B cell (primary cell): ENCODE data around the gene C1orf122. TPM values are rescaled to one million over a fixed set of nuclear protein-coding genes. Genes with fewer than 3 reads are reported as not detected.

Experiments
- ATAC-seq: fragments of 200-7000 bp; cut with Tn5 transposase; one replicate; pipeline ENCODE4 v1.10.0; 2021; ENCODE audit warnings: low read depth, mild to moderate bottlenecking, moderate number of reproducible peaks, moderate library complexity
- CTCF ChIA-PET: fragments of 350-600 bp; sonication (Branson Sonifier 250); formaldehyde crosslinking; loops from one replicate; lab custom pipeline; 2021; ENCODE audit warnings: antibody characterized with exemption, inconsistent platforms; lab: Charles Lee
- POLR2A ChIA-PET: fragments of 350-600 bp; sonication (Branson Sonifier 250); formaldehyde crosslinking; loops from one replicate; lab custom pipeline; 2021; ENCODE audit warnings: antibody characterized with exemption; lab: Charles Lee
- DNase-seq: peaks from one replicate; pipeline ENCODE4 v3.0.0; 2013
- H2AFZ ChIP-seq: 2 replicates; pipeline ENCODE4 v1.6.1; 2012; ENCODE audit warnings: mild to moderate bottlenecking, low read depth, low read length; ENCODE audit not compliant: insufficient read depth, poor library complexity, severe bottlenecking
- H3K27ac ChIP-seq, 2 donors: 1 replicate in 1 of 2; 2 replicates in 1 of 2; pipeline ENCODE4 v1.5.1; 2012 to 2013; ENCODE audit warnings: low read length in 2 of 2, mild to moderate bottlenecking in 2 of 2, moderate library complexity in 1 of 2
- H3K27me3 ChIP-seq, 4 experiments: fragments of 200-600 bp in 1 of 4; sonication (generic) in 1 of 4; replicated peaks in 1 of 4; 1 replicate in 2 of 4; 2 replicates in 2 of 4; pipeline versions ENCODE4 v1.6.1 to v1.7.0; 2013 to 2016; ENCODE audit warnings: low read length in 3 of 4, mild to moderate bottlenecking in 2 of 4, mixed read lengths in 1 of 4, moderate library complexity in 1 of 4; ENCODE audit not compliant: insufficient read depth in 4 of 4, control insufficient read depth in 3 of 4; ENCODE audit errors: control extremely low read depth in 1 of 4
- H3K36me3 ChIP-seq, 2 experiments: replicated peaks in 1 of 2; 1 replicate in 1 of 2; 2 replicates in 1 of 2; pipeline versions ENCODE4 v1.6.1 to v1.7.1; 2013; ENCODE audit warnings: low read length in 1 of 2; ENCODE audit not compliant: insufficient read depth in 2 of 2, control insufficient read depth in 1 of 2; ENCODE audit errors: control extremely low read depth in 1 of 2, extremely low read depth in 1 of 2
- H3K4me1 ChIP-seq, 2 donors: fragments of 200-600 bp in 1 of 2; sonication (generic) in 1 of 2; 1 replicate in 1 of 2; 2 replicates in 1 of 2; pipeline versions ENCODE4 v1.5.1 to v1.6.1; 2013 to 2017; ENCODE audit warnings: low read length in 2 of 2; ENCODE audit not compliant: control insufficient read depth in 2 of 2, insufficient read depth in 2 of 2
- H3K4me2 ChIP-seq: replicated peaks from 2 replicates; pipeline ENCODE3; 2012; ENCODE audit warnings: mild to moderate bottlenecking, low read depth, low read length; ENCODE audit not compliant: poor library complexity, severe bottlenecking
- H3K4me3 ChIP-seq, 5 experiments: fragments of 200-600 bp in 1 of 5; sonication (generic) in 1 of 5; 1 replicate in 3 of 5; 2 replicates in 2 of 5; pipeline versions ENCODE4 v1.5.1 to v1.7.0; 2011 to 2016; ENCODE audit warnings: low read length in 4 of 5, mild to moderate bottlenecking in 4 of 5, low read depth in 2 of 5, control low read depth in 1 of 5, moderate library complexity in 1 of 5; ENCODE audit not compliant: insufficient read depth in 1 of 5; ENCODE audit errors: control extremely low read depth in 1 of 5, extremely low read depth in 1 of 5
- H3K79me2 ChIP-seq: fragments of 200-600 bp; sonication (generic); one replicate; pipeline ENCODE4 v1.6.0; 2016; ENCODE audit warnings: low read length; ENCODE audit not compliant: control insufficient read depth, insufficient read depth
- H3K9ac ChIP-seq: fragments of 200-600 bp; sonication (generic); 2 replicates; pipeline ENCODE4 v1.6.1; 2017; ENCODE audit warnings: mild to moderate bottlenecking, low read length, moderate library complexity
- H3K9me3 ChIP-seq, 3 donors: one replicate each; pipeline versions ENCODE4 v1.6.1 to v1.7.1; 2013; ENCODE audit warnings: low read length in 2 of 3; ENCODE audit not compliant: control insufficient read depth in 2 of 3, insufficient read depth in 1 of 3; ENCODE audit errors: control extremely low read depth in 1 of 3
- H4K20me1 ChIP-seq: 2 replicates; pipeline ENCODE4 v1.6.0; 2012; ENCODE audit warnings: mild to moderate bottlenecking, low read length; ENCODE audit not compliant: insufficient read depth, control insufficient read depth, poor library complexity, severe bottlenecking
- H3K27ac Mint-ChIP-seq: one replicate; pipeline ENCODE4 v1.8.0; 2021; ENCODE audit warnings: mixed read lengths
- H3K27me3 Mint-ChIP-seq: one replicate; pipeline ENCODE4 v1.8.0; 2021; ENCODE audit warnings: mixed read lengths
- H3K4me1 Mint-ChIP-seq: one replicate; pipeline ENCODE4 v1.8.0; 2021; ENCODE audit warnings: mixed read lengths
- H3K4me3 Mint-ChIP-seq: one replicate; pipeline ENCODE4 v1.8.0; 2021; ENCODE audit warnings: mixed read lengths
- H3K9me3 Mint-ChIP-seq: one replicate; pipeline ENCODE4 v1.8.0; 2022; ENCODE audit warnings: mixed read lengths; ENCODE audit not compliant: insufficient read depth
- CTCF ChIP-seq: fragments of 200-600 bp; IDR thresholded peaks from one replicate; pipeline ENCODE4 v1.8.0; 2022; ENCODE audit warnings: antibody characterized with exemption, mild to moderate bottlenecking
- EZH2 ChIP-seq: IDR thresholded peaks from 2 replicates; pipeline ENCODE4 v1.6.1; 2012; ENCODE audit warnings: borderline replicate concordance, low read depth, mild to moderate bottlenecking, moderate library complexity, low read length; ENCODE audit not compliant: insufficient read depth, poor library complexity, severe bottlenecking
- WGBS: methylation state at CpG from one replicate; pipeline ENCODE4 v1.1.5; 2013; ENCODE audit warnings: missing lambda C conversion rate; ENCODE audit not compliant: insufficient coverage; 5-methylcytosine and 5-hydroxymethylcytosine counted together
- intact Hi-C: fragments of 100-400 bp; cut with micrococcal nuclease; formaldehyde crosslinking; loops from one replicate; pipeline ENCODE4 v1.10.0; 2022
- polyA plus RNA-seq: library from polyadenylated mRNA; depleted of rRNA; stranded (reverse); fragments of >200 nt; gene quantifications from 2 replicates; pipeline ENCODE4 v1.2.3, GENCODE V29; 2012
- total RNA-seq, 2 donors: library from RNA; stranded (reverse); fragments of 120-200 nt in 1 of 2; gene quantifications; 1 replicate in 1 of 2; 2 replicates in 1 of 2; pipeline versions ENCODE4 v1.2.3 to v1.2.4, GENCODE V29; 2013 to 2022

The C1orf122 gene
- total and polyA plus RNA-seq, 2 donors (not counting 1 experiment from before 2014, with no cell fraction given) = 15.7 to 16.9 TPM

- DNase-seq = no peak
- H3K27ac Mint-ChIP-seq = no peak overlapping the region
Observed at GRCh38 chr1:37854406-37854805, 46.8 kb downstream of the C1orf122 start.

More at GRCh38 chr1:37854406-37854805, 46.8 kb downstream of the C1orf122 start:
- Histone ChIP-seq H3K27me3 (no peaks in the 10 kb centered on the region), H3K9me3 (no peaks in the 10 kb centered on the region), H3K4me2 (no peak overlapping the region), H3K4me3 (no peak overlapping the region), H3K4me1 (peaks cover 32 to 45% of the 10 kb centered on the region in 2 donors), H3K79me2 (peaks cover 84% of the 10 kb centered on the region), H2AFZ (no peak overlapping the region), H4K20me1 (no peaks in the 10 kb centered on the region), H3K27ac (no peak overlapping the region), H3K36me3 (peaks cover 0 to 19% of the 10 kb centered on the region in 2 experiments), H3K9ac (no peak overlapping the region)
- H3K27me3 Mint-ChIP-seq = no peaks in the 10 kb centered on the region
- POLR2A ChIA-PET = no interaction called here
- CTCF ChIA-PET = no interaction called here
- TF ChIP-seq CTCF = no peak
- TF ChIP-seq EZH2 = no peak
- intact Hi-C loops = no loop called here
- H3K9me3 Mint-ChIP-seq = no peaks in the 10 kb centered on the region
- H3K4me1 Mint-ChIP-seq = peaks cover 44% of the 10 kb centered on the region
- ATAC-seq = no peak
- 96% methylated on average over 4 of the region's 6 CpGs for WGBS
- no peak overlapping the region for H3K4me3 Mint-ChIP-seq

Other genes with a start within 250 kb of the C1orf122 start
- gene GNL2, start 211.9 kb upstream of the C1orf122 start, total RNA-seq = 44.0 and 50.6 TPM in 2 replicates
- gene GNL2, start 211.9 kb upstream of the C1orf122 start, polyA plus RNA-seq = 15.7 and 29.8 TPM in 2 replicates
- gene RSPO1, start 172.9 kb upstream of the C1orf122 start, total RNA-seq = not detected in 2 replicates
- gene RSPO1, start 172.9 kb upstream of the C1orf122 start, polyA plus RNA-seq = not detected in 2 replicates
- 1.3 and 1.5 TPM in 2 replicates for gene CDCA8, start 115.3 kb upstream of the C1orf122 start, total RNA-seq
- gene CDCA8, start 115.3 kb upstream of the C1orf122 start, polyA plus RNA-seq = 1.4 and 1.6 TPM in 2 replicates
- gene EPHA10, start 42.7 kb upstream of the C1orf122 start, total RNA-seq = 0.39 and 0.61 TPM in 2 replicates
- gene EPHA10, start 42.7 kb upstream of the C1orf122 start, polyA plus RNA-seq = 0.17 and 0.94 TPM in 2 replicates
- gene MANEAL, start 13.9 kb upstream of the C1orf122 start, total RNA-seq = 6.6 and 7.8 TPM in 2 replicates
- 1.1 and 3.1 TPM in 2 replicates for gene MANEAL, start 13.9 kb upstream of the C1orf122 start, polyA plus RNA-seq
- gene YRDC, start 418 bp downstream of the C1orf122 start, total RNA-seq = 12.5 and 14.0 TPM in 2 replicates
- gene YRDC, start 418 bp downstream of the C1orf122 start, polyA plus RNA-seq = 16.7 and 17.1 TPM in 2 replicates
- 34.6 and 36.7 TPM in 2 replicates for gene MTF1, start 51.8 kb downstream of the C1orf122 start, total RNA-seq
- 5.2 and 6.2 TPM in 2 replicates for gene MTF1, start 51.8 kb downstream of the C1orf122 start, polyA plus RNA-seq
- 63.3 and 66.9 TPM in 2 replicates for gene INPP5B, start 139.3 kb downstream of the C1orf122 start, total RNA-seq
- gene INPP5B, start 139.3 kb downstream of the C1orf122 start, polyA plus RNA-seq = 27.9 and 45.4 TPM in 2 replicates
- 65.2 and 66.7 TPM in 2 replicates for gene SF3A3, start 182.2 kb downstream of the C1orf122 start, total RNA-seq
- gene SF3A3, start 182.2 kb downstream of the C1orf122 start, polyA plus RNA-seq = 18.4 and 20.2 TPM in 2 replicates
- 2.2 TPM in 2 replicates for gene FHL3, start 197.7 kb downstream of the C1orf122 start, total RNA-seq
- gene FHL3, start 197.7 kb downstream of the C1orf122 start, polyA plus RNA-seq = 0.15 and 0.94 TPM in 2 replicates
- gene UTP11, start 204.9 kb downstream of the C1orf122 start, total RNA-seq = 16.4 and 16.8 TPM in 2 replicates
- gene UTP11, start 204.9 kb downstream of the C1orf122 start, polyA plus RNA-seq = 6.0 and 10.4 TPM in 2 replicates
- 3.4 and 3.8 TPM in 2 replicates for gene POU3F1, start 239.0 kb downstream of the C1orf122 start, total RNA-seq
- 0.45 and 0.63 TPM in 2 replicates for gene POU3F1, start 239.0 kb downstream of the C1orf122 start, polyA plus RNA-seq